HG02759 (cell line): ENCODE measurements around the gene GJB1.
"Not testable (repeated sequence)": the region's sequence is repeated elsewhere in the genome, so short reads cannot be mapped to it uniquely, and the experiment has no call there.

Source experiments
- ATAC-seq: cut with Tn5 transposase; IDR thresholded peaks from one replicate; pipeline ENCODE4 v1.9.1; 2021; ENCODE audit warnings: mild to moderate bottlenecking, moderate library complexity; ENCODE audit not compliant: unreplicated experiment

Gene GJB1

GRCh38 chrX:71254092-71254963 lies 31.3 kb downstream of the GJB1 start, which contains the start of gene ZMYM3:
Gene ZMYM3 (minus strand): TSS chrX:71254140. CDS start chrX:71253255, 885 bp downstream.
- peak; percentile 87 for ATAC-seq

GRCh38 chrX:71256051-71256450 lies 33.0 kb downstream of the GJB1 start:
- ATAC-seq, result no peak

DNA sequence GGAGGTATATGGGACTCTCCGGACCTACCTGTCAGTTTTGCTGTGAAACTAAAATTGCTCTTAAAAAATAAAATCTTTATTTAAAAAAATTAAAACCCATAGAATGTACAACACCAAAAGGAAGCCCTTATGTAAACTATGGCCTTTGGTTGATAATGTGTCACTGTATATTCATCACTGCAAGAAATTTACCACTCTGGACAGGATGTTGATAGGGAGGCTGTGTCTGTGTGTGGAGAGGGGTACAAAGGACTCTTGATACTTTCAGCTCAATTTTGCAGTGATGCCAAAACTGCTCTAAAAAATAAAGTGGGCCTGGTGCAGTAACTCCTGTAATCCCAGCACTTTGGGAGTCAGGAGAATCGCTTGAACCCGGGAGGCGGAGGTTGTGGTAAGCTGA lies 33.8 kb downstream of the GJB1 start:
- ATAC-seq, result no peak

DNA sequence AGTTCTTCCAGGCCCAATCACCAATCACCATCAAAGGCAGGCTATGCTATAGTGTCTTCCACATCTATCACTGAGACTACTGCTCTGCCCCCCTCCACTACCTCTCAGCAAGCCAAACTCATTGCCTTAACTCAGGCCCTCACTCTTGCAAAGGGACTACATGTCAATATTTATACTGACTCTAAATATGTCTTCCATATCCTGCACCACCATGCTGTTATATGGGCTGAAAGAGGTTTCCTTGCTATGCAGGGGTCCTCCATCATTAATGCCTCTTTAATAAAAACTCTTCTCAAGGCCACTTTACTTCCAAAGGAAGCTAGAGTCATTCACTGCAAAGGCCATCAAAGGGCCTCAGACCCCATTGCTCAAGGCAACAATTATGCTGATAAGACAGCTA lies 45.6 kb downstream of the GJB1 start:
- ATAC-seq, result not testable (repeated sequence)

DNA sequence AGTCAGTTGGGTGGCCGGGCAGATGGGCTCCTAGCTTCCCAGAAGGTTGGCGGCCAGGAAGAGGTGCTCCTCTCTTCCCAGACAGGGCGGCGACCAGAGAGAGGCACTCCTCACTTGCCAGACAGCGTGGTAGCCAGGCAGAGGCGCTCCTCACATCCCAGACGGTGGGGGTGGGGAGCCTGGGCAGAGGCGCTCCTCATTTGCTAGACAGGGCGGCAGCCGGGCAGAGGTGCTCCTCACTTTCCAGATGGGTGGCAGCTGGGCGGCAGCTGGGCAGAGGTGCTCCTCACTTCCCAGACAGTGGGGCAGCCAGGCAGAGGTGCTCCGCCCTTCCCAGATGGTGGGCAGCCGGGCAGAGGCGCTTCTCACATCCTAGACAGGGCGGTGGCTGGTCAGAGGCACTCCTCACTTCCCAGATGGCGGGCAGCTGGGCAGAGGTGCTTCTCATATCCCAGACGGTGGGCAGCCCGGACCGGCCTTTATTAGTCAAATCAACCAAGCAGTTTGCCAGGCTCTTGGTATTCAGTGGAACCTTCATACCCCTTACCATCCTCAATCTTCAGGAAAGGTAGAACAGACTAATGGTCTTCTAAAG lies 46.9 kb downstream of the GJB1 start:
- ATAC-seq, result no peak

DNA sequence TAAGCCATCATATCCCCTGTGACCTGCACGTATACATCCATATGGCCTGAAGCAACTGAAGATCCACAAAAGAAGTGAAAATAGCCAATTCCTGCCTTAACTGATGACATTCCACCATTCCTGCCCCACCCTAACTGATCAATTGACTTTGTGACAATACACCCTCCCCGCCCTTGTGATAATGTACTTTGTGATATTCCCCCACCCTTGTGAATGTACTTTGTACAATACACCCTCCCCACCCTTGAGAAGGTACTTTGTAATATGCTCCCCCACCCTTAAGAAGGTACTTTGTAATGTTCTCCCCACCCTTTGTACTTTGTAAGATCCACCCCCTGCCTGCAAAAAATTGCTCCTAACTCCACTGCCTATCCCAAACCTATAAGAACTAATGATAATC lies 49.3 kb downstream of the GJB1 start:
- ATAC-seq, result not testable (repeated sequence)
